GM12872 (cell line): Measurements from ENCODE around the gene WDR27.

Experiments used
- TF ChIP-seq, protein P1 (sequence below): IDR thresholded peaks from 3 replicates; pipeline ENCODE4 v1.5.1; 2011; ENCODE audit warnings: low read depth, mild to moderate bottlenecking, low read length, moderate library complexity; ENCODE audit not compliant: insufficient read depth

The WDR27 gene

DNA sequence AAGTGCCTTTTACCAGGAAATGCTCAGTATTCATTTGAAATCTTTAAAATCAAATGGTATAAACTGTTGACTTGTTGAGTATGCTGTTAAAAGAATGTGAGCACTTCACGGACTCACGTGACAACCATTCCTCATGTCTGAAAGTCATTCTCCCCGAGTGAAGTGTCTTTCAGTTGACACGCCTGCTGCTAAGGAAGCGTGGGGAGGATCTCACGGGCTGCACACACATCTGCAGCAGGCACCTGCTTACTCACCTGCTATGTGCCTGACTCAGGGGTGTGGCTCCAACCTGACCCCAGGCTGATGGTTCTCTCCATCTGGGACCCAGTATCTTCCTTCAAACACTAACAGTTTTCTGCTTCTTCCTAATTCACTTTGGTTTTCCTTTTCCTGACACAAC, 32.7 kb downstream of the WDR27 start:
- TF ChIP-seq, protein P1, sequence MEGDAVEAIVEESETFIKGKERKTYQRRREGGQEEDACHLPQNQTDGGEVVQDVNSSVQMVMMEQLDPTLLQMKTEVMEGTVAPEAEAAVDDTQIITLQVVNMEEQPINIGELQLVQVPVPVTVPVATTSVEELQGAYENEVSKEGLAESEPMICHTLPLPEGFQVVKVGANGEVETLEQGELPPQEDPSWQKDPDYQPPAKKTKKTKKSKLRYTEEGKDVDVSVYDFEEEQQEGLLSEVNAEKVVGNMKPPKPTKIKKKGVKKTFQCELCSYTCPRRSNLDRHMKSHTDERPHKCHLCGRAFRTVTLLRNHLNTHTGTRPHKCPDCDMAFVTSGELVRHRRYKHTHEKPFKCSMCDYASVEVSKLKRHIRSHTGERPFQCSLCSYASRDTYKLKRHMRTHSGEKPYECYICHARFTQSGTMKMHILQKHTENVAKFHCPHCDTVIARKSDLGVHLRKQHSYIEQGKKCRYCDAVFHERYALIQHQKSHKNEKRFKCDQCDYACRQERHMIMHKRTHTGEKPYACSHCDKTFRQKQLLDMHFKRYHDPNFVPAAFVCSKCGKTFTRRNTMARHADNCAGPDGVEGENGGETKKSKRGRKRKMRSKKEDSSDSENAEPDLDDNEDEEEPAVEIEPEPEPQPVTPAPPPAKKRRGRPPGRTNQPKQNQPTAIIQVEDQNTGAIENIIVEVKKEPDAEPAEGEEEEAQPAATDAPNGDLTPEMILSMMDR: no peak

DNA sequence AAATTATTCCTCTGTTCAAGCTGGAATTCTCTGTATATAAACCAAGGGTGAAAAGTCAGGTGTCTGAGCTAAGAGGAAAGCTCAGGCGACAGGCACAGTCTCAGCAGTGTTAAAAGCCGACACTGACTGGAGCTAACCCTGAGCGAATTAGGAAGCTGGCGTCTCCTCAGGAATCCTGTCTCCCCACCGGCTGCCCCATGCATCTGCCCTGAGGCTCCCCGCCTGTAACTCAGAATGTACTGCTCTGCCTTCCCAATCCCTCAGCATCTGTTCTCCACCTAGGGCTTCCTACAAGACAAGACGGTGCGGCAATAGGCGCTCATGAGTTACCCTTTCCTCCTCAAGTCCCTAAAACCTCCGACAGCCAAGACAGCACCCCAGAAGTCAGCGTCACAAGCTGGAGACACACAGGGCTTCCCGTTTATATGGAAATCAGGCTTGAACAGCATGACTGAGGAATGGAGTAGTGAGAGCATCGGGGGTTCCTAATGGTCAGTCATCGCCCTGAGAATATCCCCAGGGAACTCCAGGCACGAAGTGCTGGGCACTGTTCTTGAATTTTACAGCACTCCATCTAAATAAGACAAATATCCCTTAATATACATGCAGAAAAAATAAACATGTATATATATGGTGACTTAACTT, 33.5 kb downstream of the WDR27 start:
- TF ChIP-seq, protein P1: no peak

GRCh38 chr6:169667716-169668115, 34.1 kb downstream of the WDR27 start:
- TF ChIP-seq, protein P1: no peak

- TF ChIP-seq, protein P1: no peak
Measured at GRCh38 chr6:169666441-169666840, 35.4 kb downstream of the WDR27 start.

- TF ChIP-seq, protein P1: no peak
Measured at GRCh38 chr6:169665289-169665688, 36.5 kb downstream of the WDR27 start.

- TF ChIP-seq, protein P1: no peak
Measured at GRCh38 chr6:169664227-169664626, 37.6 kb downstream of the WDR27 start.

- TF ChIP-seq, protein P1: no peak
Measured at GRCh38 chr6:169663468-169663867, 38.4 kb downstream of the WDR27 start.

DNA sequence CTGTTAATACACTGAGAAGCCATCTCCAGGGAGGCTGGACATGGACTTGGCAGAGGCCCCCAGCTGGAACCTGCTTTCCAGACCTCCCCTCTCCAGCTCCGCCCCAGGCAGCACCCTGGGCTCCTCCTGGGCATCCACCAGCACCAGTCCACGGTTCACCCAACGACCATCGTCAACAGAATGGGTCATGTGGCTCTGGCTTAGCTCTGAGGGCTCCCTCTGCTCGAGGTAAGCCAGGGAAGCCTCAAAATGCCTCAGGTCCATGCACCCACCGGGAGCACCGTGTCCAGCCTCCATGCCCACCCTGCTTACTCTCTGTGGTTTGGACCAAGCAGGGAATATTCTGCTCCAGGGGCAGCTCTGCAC, 40.5 kb downstream of the WDR27 start:
- TF ChIP-seq, protein P1: no peak
